ENCODE measurements around the gene REEP6.

- TF ChIP-seq PAX5 (IDR thresholded peaks at IDR 0.05; ENCODE audit: insufficient read depth, low read length, severe bottlenecking) (no peak), POLR2A (IDR thresholded peaks at IDR 0.05; ENCODE audit: low read depth, low read length) (no peak), POLR2AphosphoS5 (IDR thresholded peaks at IDR 0.05; ENCODE audit: low read depth, low read length) (no peak), POU2F2 (IDR thresholded peaks at IDR 0.05; ENCODE audit: low read depth, low read length) (no peak)
Measured at GRCh38 chr19:1491849-1492170, 829 bp downstream of the REEP6 start.
